GM23248 (cell line): ENCODE measurements around the gene KRTAP2-2. TPM values are rescaled to one million over a fixed set of nuclear protein-coding genes. Genes with fewer than 3 reads are reported as not detected.

ENCODE experiments used
- DNase-seq: peaks from one replicate; pipeline ENCODE4 v3.0.0-alpha.2; 2015
- H2AFZ ChIP-seq: fragments of 200-600 bp; sonication (generic); 2 replicates; pipeline ENCODE4 v1.6.1; 2016; ENCODE audit warnings: antibody characterized with exemption
- H3F3A ChIP-seq: fragments of 200-600 bp; sonication (generic); 2 replicates; pipeline ENCODE4 v1.6.1; 2016; ENCODE audit warnings: mild to moderate bottlenecking, antibody characterized with exemption, mixed run types; ENCODE audit not compliant: insufficient read depth
- H3K27ac ChIP-seq: fragments of 200-600 bp; sonication (generic); 2 replicates; pipeline ENCODE4 v1.5.1; 2016; ENCODE audit warnings: mild to moderate bottlenecking
- H3K27me3 ChIP-seq: fragments of 200-600 bp; sonication (generic); replicated peaks from 2 replicates; pipeline ENCODE4 v1.6.1; 2016; ENCODE audit warnings: mild to moderate bottlenecking; ENCODE audit not compliant: insufficient read depth
- H3K36me3 ChIP-seq: fragments of 200-600 bp; sonication (generic); 2 replicates; pipeline ENCODE4 v1.6.1; 2016; ENCODE audit warnings: low read depth, mild to moderate bottlenecking
- H3K4me1 ChIP-seq: fragments of 200-600 bp; sonication (generic); 2 replicates; pipeline ENCODE4 v1.6.1; 2016; ENCODE audit warnings: mild to moderate bottlenecking; ENCODE audit not compliant: insufficient read depth
- H3K4me2 ChIP-seq: fragments of 200-600 bp; sonication (generic); one replicate; pipeline ENCODE4 v1.6.1; 2016; ENCODE audit warnings: mild to moderate bottlenecking; ENCODE audit not compliant: unreplicated experiment
- H3K4me3 ChIP-seq: fragments of 200-600 bp; sonication (generic); 2 replicates; pipeline ENCODE4 v1.5.1; 2016; ENCODE audit warnings: mild to moderate bottlenecking
- H3K79me2 ChIP-seq: fragments of 200-600 bp; sonication (generic); 2 replicates; pipeline ENCODE4 v1.6.1; 2016; ENCODE audit warnings: mild to moderate bottlenecking; ENCODE audit not compliant: insufficient read depth
- H3K9ac ChIP-seq: fragments of 200-600 bp; sonication (generic); 2 replicates; pipeline ENCODE4 v1.6.1; 2016; ENCODE audit warnings: mild to moderate bottlenecking
- H3K9me2 ChIP-seq: fragments of 200-600 bp; sonication (generic); 2 replicates; pipeline ENCODE4 v1.6.1; 2016; ENCODE audit warnings: mixed run types, mild to moderate bottlenecking, moderate library complexity; ENCODE audit not compliant: insufficient read depth
- H3K9me3 ChIP-seq: fragments of 200-600 bp; sonication (generic); one replicate; pipeline ENCODE4 v1.6.1; 2017; ENCODE audit warnings: low read depth
- H4K20me1 ChIP-seq: fragments of 200-600 bp; sonication (generic); 2 replicates; pipeline ENCODE4 v1.6.0; 2016; ENCODE audit not compliant: insufficient read depth
- EZH2 ChIP-seq: fragments of 200-600 bp; sonication (generic); IDR thresholded peaks from 2 replicates; pipeline ENCODE4 v1.6.1; 2018; ENCODE audit warnings: antibody characterized with exemption, mild to moderate bottlenecking; ENCODE audit not compliant: insufficient read depth, poor library complexity, severe bottlenecking
- EZH2phosphoT487 ChIP-seq: fragments of 200-600 bp; sonication (generic); IDR thresholded peaks from 2 replicates; pipeline ENCODE4 v1.6.1; 2018; ENCODE audit warnings: antibody characterized with exemption, moderate library complexity, mild to moderate bottlenecking, low read depth; ENCODE audit not compliant: insufficient read depth
- WGBS, 2 experiments: methylation state at CpG; one replicate each; pipeline ENCODE4 v1.1.6; 2015 to 2017; ENCODE audit warnings: low lambda C conversion rate in 2 of 2, low coverage in 1 of 2; ENCODE audit errors: missing lambda C conversion rate in 2 of 2; 5-methylcytosine and 5-hydroxymethylcytosine counted together
- in situ Hi-C: fragments of 300-500 bp; cut with MboI; formaldehyde crosslinking; loops from 2 replicates; pipeline ENCODE4 v1.15.0; 2020
- polyA plus RNA-seq: library from polyadenylated mRNA; unstranded; fragments of >200 nt; fragmentation: Nextera tagmentation; extraction: Ambion mirVana; gene quantifications from 2 replicates; pipeline ENCODE4 v1.2.1, GENCODE V29; 2016
- small RNA-seq: library from RNA; depleted of rRNA; stranded (forward); fragments of <200 nt; gene quantifications from one replicate; pipeline ENCODE3, GENCODE V24; 2014; ENCODE audit warnings: low read depth, low replicate concordance
- total RNA-seq: library from RNA; depleted of rRNA; stranded (reverse); fragments of >200 nt; shearing (Covaris generic); gene quantifications from 2 replicates; pipeline ENCODE4 v1.2.3, GENCODE V29; 2014; rRNA removed

KRTAP2-2 gene
- total and polyA plus RNA-seq, 2 experiments from 2014 or later, result 0.74 TPM; not detected in 1

GRCh38 chr17:41009936-41010335 lies 45.1 kb downstream of the KRTAP2-2 start:
- H3F3A ChIP-seq, result peaks cover 28% of the 10 kb centered on the region
- no peaks in the 10 kb centered on the region for H3K27me3 ChIP-seq
- no peaks in the 10 kb centered on the region for H3K9me3 ChIP-seq
- no peaks in the 10 kb centered on the region for H4K20me1 ChIP-seq
- no peak for DNase-seq
- H3K4me2 ChIP-seq, result no peak overlapping the region
- TF ChIP-seq EZH2, result no peak
- TF ChIP-seq EZH2phosphoT487, result no peak
- H3K9ac ChIP-seq, result no peak overlapping the region
- WGBS, 2 experiments, result 94 to 100% methylated on average over 1 of the region's 1 CpG
- H3K9me2 ChIP-seq, result no peaks in the 10 kb centered on the region
- no peak overlapping the region for H3K27ac ChIP-seq
- in situ Hi-C loops, result no loop called here
- H3K4me3 ChIP-seq, result no peak overlapping the region
- no peak overlapping the region for H2AFZ ChIP-seq
- H3K4me1 ChIP-seq, result peaks cover 16% of the 10 kb centered on the region
- H3K79me2 ChIP-seq, result no peaks in the 10 kb centered on the region
- no peaks in the 10 kb centered on the region for H3K36me3 ChIP-seq

GRCh38 chr17:41009301-41009760 lies 45.7 kb downstream of the KRTAP2-2 start:
- Histone ChIP-seq H3K4me3 (no peak overlapping the region), H3F3A (peaks cover 23% of the 10 kb centered on the region), H3K36me3 (no peaks in the 10 kb centered on the region), H3K9me3 (no peaks in the 10 kb centered on the region), H3K9ac (no peak overlapping the region), H3K9me2 (no peaks in the 10 kb centered on the region), H2AFZ (no peak overlapping the region), H3K79me2 (no peaks in the 10 kb centered on the region), H3K27me3 (no peaks in the 10 kb centered on the region), H3K4me1 (peaks cover 16% of the 10 kb centered on the region), H4K20me1 (no peaks in the 10 kb centered on the region), H3K4me2 (no peak overlapping the region), H3K27ac (no peak overlapping the region)
- in situ Hi-C loops, result no loop called here
- TF ChIP-seq EZH2phosphoT487 (no peak), EZH2 (no peak)
- DNase-seq, result no peak
- 77 to 82% methylated on average over 4 of the region's 4 CpGs for WGBS, 2 experiments

- no peak for TF ChIP-seq EZH2
- no peak for TF ChIP-seq EZH2phosphoT487
- no peak within 1 kb of the TSS for H3K9ac ChIP-seq
- no peaks in the 10 kb centered on the region for H3K79me2 ChIP-seq
- in situ Hi-C loops, result no loop called here
- WGBS, 2 experiments, result 90% methylated on average over 7 to 8 of the region's 8 CpGs
- no peaks in the 10 kb centered on the region for H3K27me3 ChIP-seq
- DNase-seq, result no peak
- H3K36me3 ChIP-seq, result no peaks in the 10 kb centered on the region
- no peaks in the 10 kb centered on the region for H4K20me1 ChIP-seq
- H3F3A ChIP-seq, result peaks cover 19% of the 10 kb centered on the region
- no peak within 1 kb of the TSS for H3K4me2 ChIP-seq
- H3K27ac ChIP-seq, result no peak within 1 kb of the TSS
- H3K9me3 ChIP-seq, result no peaks in the 10 kb centered on the region
- no peak within 1 kb of the TSS for H3K4me3 ChIP-seq
- H3K9me2 ChIP-seq, result no peaks in the 10 kb centered on the region
- no peak within 1 kb of the TSS for H2AFZ ChIP-seq
- peaks cover 12% of the 10 kb centered on the region for H3K4me1 ChIP-seq
Measured at GRCh38 chr17:41008811-41009210, 46.2 kb downstream of the KRTAP2-2 start, which contains the start of gene KRTAP3-1. TSS of gene KRTAP3-1 (minus strand) at chr17:41009128. CDS start at chr17:41009074, 54 bp downstream.

Small RNAs within 50 kb of the gene (small RNA-seq; reads per million reads assigned to genes)
- gene KRTAP3-4P, result not detected

Other genes with a start within 250 kb of the KRTAP2-2 start
Only the 30 nearest of the 37 such genes appear.
- gene KRT20, start 170.0 kb downstream of the KRTAP2-2 start, total RNA-seq, result not detected in 2 replicates
- not detected in 2 replicates for gene KRT20, start 170.0 kb downstream of the KRTAP2-2 start, polyA plus RNA-seq
- gene KRT23, start 117.6 kb downstream of the KRTAP2-2 start, total RNA-seq, result not detected in 2 replicates
- gene KRT23, start 117.6 kb downstream of the KRTAP2-2 start, polyA plus RNA-seq, result 0.13 TPM in 1 of 2 replicates, not detected in the other
- gene KRT39, start 88.3 kb downstream of the KRTAP2-2 start, total RNA-seq, result not detected in 2 replicates
- gene KRT39, start 88.3 kb downstream of the KRTAP2-2 start, polyA plus RNA-seq, result not detected in 2 replicates
- gene KRT40, start 70.9 kb downstream of the KRTAP2-2 start, total RNA-seq, result not detected in 2 replicates
- gene KRT40, start 70.9 kb downstream of the KRTAP2-2 start, polyA plus RNA-seq, result not detected in 2 replicates
- gene KRTAP3-3, start 61.1 kb downstream of the KRTAP2-2 start, total RNA-seq, result not detected in 2 replicates
- gene KRTAP3-3, start 61.1 kb downstream of the KRTAP2-2 start, polyA plus RNA-seq, result not detected in 2 replicates
- gene KRTAP3-2, start 55.3 kb downstream of the KRTAP2-2 start, total RNA-seq, result not detected in 2 replicates
- gene KRTAP3-2, start 55.3 kb downstream of the KRTAP2-2 start, polyA plus RNA-seq, result not detected in 2 replicates
- gene KRTAP3-1, start 46.1 kb downstream of the KRTAP2-2 start, total RNA-seq, result not detected in 2 replicates
- gene KRTAP3-1, start 46.1 kb downstream of the KRTAP2-2 start, polyA plus RNA-seq, result not detected in 2 replicates
- 49.2 and 64.1 TPM in 2 replicates for gene KRTAP1-5, start 28.0 kb downstream of the KRTAP2-2 start, total RNA-seq
- 127 and 134 TPM in 2 replicates for gene KRTAP1-5, start 28.0 kb downstream of the KRTAP2-2 start, polyA plus RNA-seq
- not detected in 2 replicates for gene KRTAP1-4, start 25.0 kb downstream of the KRTAP2-2 start, total RNA-seq
- not detected in 2 replicates for gene KRTAP1-4, start 25.0 kb downstream of the KRTAP2-2 start, polyA plus RNA-seq
- gene KRTAP1-3, start 20.4 kb downstream of the KRTAP2-2 start, total RNA-seq, result not detected in 2 replicates
- gene KRTAP1-3, start 20.4 kb downstream of the KRTAP2-2 start, polyA plus RNA-seq, result not detected in 2 replicates
- gene KRTAP1-1, start 13.8 kb downstream of the KRTAP2-2 start, total RNA-seq, result 1.6 and 4.2 TPM in 2 replicates
- 2.6 and 3.3 TPM in 2 replicates for gene KRTAP1-1, start 13.8 kb downstream of the KRTAP2-2 start, polyA plus RNA-seq
- not detected in 2 replicates for gene KRTAP2-1, start 7.9 kb downstream of the KRTAP2-2 start, total RNA-seq
- gene KRTAP2-1, start 7.9 kb downstream of the KRTAP2-2 start, polyA plus RNA-seq, result not detected in 2 replicates
- 0.38 and 13.4 TPM in 2 replicates for gene KRTAP2-3, start 4.9 kb upstream of the KRTAP2-2 start, total RNA-seq
- gene KRTAP2-3, start 4.9 kb upstream of the KRTAP2-2 start, polyA plus RNA-seq, result 54.3 and 55.2 TPM in 2 replicates
- gene KRTAP2-4, start 10.6 kb upstream of the KRTAP2-2 start, total RNA-seq, result not detected in 2 replicates
- not detected in 2 replicates for gene KRTAP2-4, start 10.6 kb upstream of the KRTAP2-2 start, polyA plus RNA-seq
- gene KRTAP4-7, start 28.9 kb upstream of the KRTAP2-2 start, total RNA-seq, result not detected in 2 replicates
- gene KRTAP4-7, start 28.9 kb upstream of the KRTAP2-2 start, polyA plus RNA-seq, result not detected in 2 replicates
- not detected in 2 replicates for gene KRTAP4-8, start 42.9 kb upstream of the KRTAP2-2 start, total RNA-seq
- gene KRTAP4-8, start 42.9 kb upstream of the KRTAP2-2 start, polyA plus RNA-seq, result 0.20 TPM in 1 of 2 replicates, not detected in the other
- gene KRTAP4-16, start 47.0 kb upstream of the KRTAP2-2 start, total RNA-seq, result not detected in 2 replicates
- gene KRTAP4-16, start 47.0 kb upstream of the KRTAP2-2 start, polyA plus RNA-seq, result not detected in 2 replicates
- not detected in 2 replicates for gene KRTAP4-9, start 50.2 kb upstream of the KRTAP2-2 start, total RNA-seq
- gene KRTAP4-9, start 50.2 kb upstream of the KRTAP2-2 start, polyA plus RNA-seq, result 0.49 and 0.51 TPM in 2 replicates
- gene KRTAP4-11, start 63.1 kb upstream of the KRTAP2-2 start, total RNA-seq, result not detected in 2 replicates
- 0.29 TPM in 1 of 2 replicates, not detected in the other for gene KRTAP4-11, start 63.1 kb upstream of the KRTAP2-2 start, polyA plus RNA-seq
- gene KRTAP4-12, start 69.0 kb upstream of the KRTAP2-2 start, total RNA-seq, result not detected in 2 replicates
- 1.7 and 1.8 TPM in 2 replicates for gene KRTAP4-12, start 69.0 kb upstream of the KRTAP2-2 start, polyA plus RNA-seq
- not detected in 2 replicates for gene KRTAP4-6, start 85.3 kb upstream of the KRTAP2-2 start, total RNA-seq
- gene KRTAP4-6, start 85.3 kb upstream of the KRTAP2-2 start, polyA plus RNA-seq, result not detected in 2 replicates
- gene KRTAP4-5, start 94.6 kb upstream of the KRTAP2-2 start, total RNA-seq, result not detected in 2 replicates
- not detected in 2 replicates for gene KRTAP4-5, start 94.6 kb upstream of the KRTAP2-2 start, polyA plus RNA-seq
- gene KRTAP4-4, start 105.5 kb upstream of the KRTAP2-2 start, total RNA-seq, result not detected in 2 replicates
- not detected in 2 replicates for gene KRTAP4-4, start 105.5 kb upstream of the KRTAP2-2 start, polyA plus RNA-seq
- gene KRTAP4-3, start 113.0 kb upstream of the KRTAP2-2 start, total RNA-seq, result not detected in 2 replicates
- not detected in 2 replicates for gene KRTAP4-3, start 113.0 kb upstream of the KRTAP2-2 start, polyA plus RNA-seq
- not detected in 2 replicates for gene KRTAP4-2, start 123.0 kb upstream of the KRTAP2-2 start, total RNA-seq
- gene KRTAP4-2, start 123.0 kb upstream of the KRTAP2-2 start, polyA plus RNA-seq, result not detected in 2 replicates
- gene KRTAP4-1, start 129.7 kb upstream of the KRTAP2-2 start, total RNA-seq, result 0.76 TPM in 1 of 2 replicates, not detected in the other
- gene KRTAP4-1, start 129.7 kb upstream of the KRTAP2-2 start, polyA plus RNA-seq, result not detected in 2 replicates
- gene KRTAP9-1, start 134.7 kb upstream of the KRTAP2-2 start, total RNA-seq, result not detected in 2 replicates
- gene KRTAP9-1, start 134.7 kb upstream of the KRTAP2-2 start, polyA plus RNA-seq, result not detected in 2 replicates
- not detected in 2 replicates for gene KRTAP9-2, start 171.4 kb upstream of the KRTAP2-2 start, total RNA-seq
- not detected in 2 replicates for gene KRTAP9-2, start 171.4 kb upstream of the KRTAP2-2 start, polyA plus RNA-seq
- gene KRTAP9-3, start 177.2 kb upstream of the KRTAP2-2 start, total RNA-seq, result not detected in 2 replicates
- gene KRTAP9-3, start 177.2 kb upstream of the KRTAP2-2 start, polyA plus RNA-seq, result not detected in 2 replicates
- not detected in 2 replicates for gene KRTAP9-8, start 182.8 kb upstream of the KRTAP2-2 start, total RNA-seq
- not detected in 2 replicates for gene KRTAP9-8, start 182.8 kb upstream of the KRTAP2-2 start, polyA plus RNA-seq